GM19452 (cell line): ENCODE measurements around the gene WDR74.

Experiments
- ATAC-seq: cut with Tn5 transposase; IDR thresholded peaks from one replicate; pipeline ENCODE4 v1.9.1; 2021; ENCODE audit not compliant: unreplicated experiment

Gene WDR74

DNA sequence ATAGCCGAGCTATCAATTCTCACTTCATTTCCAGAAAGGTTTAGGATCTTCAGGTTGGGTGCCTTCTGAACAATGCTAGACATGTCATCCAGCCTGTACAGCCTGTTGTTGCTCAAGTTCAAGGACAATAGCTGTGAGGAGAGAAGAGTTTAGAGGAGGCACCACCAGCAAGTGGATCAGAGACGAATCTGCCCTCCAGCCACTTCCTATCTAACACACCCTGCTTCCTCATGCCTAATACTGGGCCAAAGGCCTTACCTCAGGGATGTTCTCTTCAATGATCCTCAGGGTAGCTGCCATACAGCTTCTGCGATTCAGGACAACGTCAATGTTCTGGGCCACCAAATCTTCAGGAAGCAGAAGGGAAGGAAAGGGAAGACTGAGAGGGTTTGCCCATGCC, 38.3 kb downstream of the WDR74 start:
- no peak for ATAC-seq

DNA sequence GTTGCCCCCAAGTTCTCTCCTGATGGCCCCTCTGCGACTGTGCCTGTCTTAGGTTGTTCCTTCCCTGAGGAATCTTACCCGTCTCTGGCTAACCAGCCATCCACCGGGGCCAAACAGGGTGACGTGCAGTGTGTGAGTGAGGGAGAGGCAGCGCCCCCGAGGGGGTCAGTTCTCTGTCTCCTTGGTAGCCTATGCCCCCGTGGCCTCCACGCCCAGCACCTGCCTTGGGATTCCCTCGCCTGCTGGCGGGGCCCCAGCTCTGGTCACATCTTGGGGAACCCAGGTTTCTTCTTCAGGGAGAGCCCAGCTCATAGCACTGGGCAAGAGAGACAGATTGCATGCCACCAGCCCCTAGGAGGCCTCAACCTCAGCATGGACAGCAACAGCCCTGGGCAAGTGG, 39.9 kb downstream of the WDR74 start:
- ATAC-seq, result no peak

DNA sequence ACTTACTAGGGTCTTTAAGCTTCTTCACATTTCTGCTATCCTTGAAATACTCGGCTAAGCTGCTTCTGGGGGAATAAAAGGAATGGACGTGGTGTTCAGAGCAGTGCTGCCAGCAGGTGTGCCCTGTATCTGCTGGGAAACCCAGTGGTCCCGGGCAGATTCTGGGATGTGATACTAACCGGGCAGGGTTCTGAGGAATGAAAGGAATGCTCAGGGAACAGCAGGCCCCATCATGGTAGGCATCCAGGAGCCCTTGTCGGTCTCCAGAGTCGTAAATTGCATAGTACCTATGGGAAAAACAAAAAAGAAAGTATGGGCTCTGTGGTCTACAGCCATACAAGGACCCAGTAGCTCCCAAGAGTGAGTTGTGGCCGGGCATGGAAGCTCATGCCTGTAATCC, 43.1 kb downstream of the WDR74 start:
- no peak for ATAC-seq

DNA sequence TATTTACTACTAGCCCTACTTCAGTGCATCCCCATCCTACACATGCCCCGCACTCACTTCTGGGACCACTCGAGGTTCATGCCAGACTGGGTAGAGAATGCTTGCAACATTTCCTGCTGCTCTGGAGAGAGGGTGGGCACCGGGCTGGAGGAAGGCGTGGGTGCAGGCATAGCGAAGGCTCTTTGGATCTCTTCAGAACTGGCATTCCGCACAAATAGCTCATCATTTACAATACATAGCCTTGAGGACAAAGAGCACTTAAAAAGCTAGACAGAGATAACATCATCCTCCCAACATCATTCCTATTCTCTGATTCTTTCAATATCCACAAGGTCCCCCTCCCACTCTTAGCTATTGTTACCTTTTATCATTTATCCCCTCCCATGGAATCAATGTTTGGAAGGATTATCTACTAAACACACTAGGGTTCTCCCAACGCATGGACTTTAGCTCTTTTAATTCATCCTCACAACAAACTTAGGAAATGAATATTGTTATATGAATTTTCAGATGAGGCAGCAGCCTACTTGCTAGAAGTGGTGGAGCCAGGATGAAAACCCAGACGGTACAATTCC, 45.1 kb downstream of the WDR74 start:
- no peak for ATAC-seq

DNA sequence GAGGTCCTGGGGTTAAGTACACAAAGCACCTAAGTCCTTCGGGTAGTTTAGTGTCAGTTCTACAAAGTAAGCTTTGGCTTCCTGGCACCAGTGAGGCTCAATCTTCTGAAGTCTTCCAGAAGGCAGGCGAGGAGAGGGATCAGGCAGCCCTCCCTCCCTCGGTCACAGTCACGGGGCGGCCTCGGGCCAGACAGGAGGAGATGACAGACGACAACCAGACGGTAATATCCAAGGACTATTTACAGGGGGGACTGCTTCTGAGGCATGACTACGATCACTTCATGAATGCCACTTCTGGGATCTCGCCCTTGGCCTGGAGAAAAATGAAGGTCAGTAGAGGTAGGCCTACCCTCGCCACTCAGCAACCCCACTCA, 47.2 kb downstream of the WDR74 start:
- peak; percentile 10 for ATAC-seq

DNA sequence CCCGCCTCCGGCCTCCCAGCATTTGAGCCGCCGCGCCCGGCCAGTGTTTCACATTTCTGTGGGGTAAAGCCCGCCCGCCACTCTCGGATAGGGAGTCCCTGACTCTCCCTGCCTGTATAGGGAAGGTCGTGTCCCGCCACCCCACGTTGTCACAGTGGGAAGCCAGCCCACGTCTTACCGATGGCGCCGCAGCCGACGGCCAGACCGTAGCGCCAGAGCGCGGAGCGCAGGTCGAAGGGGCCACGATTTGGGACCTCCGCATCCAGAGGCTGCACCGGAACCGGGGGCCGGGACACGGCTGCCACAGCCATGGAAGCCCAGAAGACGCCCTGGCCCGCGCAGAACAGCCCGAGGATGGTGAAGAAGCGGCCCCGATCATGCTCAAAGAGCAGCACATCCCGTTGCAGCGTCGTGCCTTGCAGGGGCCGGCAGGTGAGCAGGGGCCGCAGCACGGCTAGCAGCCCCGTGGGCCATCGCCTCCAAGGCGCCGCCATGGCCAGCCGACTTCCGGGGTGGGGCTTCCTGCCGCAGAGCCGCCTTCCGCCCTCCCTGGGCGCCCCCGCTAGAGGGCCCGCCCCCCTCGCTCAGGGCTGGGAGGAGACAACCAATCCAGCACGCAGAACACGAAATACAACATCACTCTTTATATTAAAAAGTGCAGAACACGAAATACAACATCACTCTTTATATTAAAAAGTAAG, 47.7 kb downstream of the WDR74 start, which contains the start of gene TMEM223:
Gene TMEM223, minus strand, starts transcription at position 506 of the 701 bp plus-strand sequence. Its CDS starts 12 bp downstream, at position 494.
- ATAC-seq, result peak; percentile 69

DNA sequence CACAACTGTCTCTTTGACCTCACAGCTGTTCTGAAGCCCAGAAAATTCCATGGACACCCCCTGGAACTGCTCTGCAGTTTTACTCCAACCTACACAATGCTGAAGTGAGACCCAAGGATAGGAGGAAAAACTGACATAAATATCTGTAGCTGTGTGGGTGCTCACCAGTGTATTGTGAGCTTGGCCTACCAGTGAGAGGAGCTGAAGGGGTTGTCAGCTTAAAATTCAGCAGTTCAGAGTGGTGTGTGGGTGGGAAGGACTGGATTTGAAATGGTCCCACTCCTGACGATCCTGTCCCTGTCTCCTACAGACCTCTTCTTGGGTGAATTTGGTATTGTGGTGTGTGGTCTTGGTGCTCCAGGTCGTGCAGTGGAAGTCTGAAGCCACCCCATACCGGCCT, 49.8 kb downstream of the WDR74 start:
- ATAC-seq, result no peak

DNA sequence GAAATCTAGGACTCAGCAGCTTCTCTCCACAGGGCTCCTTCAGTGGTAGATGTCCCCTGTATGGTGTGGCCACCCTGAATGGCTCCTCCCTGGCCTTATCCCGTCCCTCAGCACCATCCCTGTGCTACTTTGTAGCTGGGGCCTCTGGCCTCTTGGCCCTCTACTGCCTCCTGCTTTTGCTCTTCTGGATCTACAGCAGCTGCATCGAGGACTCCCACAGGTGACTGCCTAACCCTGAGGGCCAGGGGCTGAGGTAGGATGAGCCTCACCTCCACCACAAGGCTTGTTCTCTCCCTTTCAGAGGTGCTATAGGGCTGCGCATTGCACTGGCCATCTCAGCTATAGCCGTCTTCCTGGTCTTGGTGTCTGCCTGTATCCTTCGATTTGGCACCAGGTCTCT, 50.4 kb downstream of the WDR74 start:
- ATAC-seq, result no peak

DNA sequence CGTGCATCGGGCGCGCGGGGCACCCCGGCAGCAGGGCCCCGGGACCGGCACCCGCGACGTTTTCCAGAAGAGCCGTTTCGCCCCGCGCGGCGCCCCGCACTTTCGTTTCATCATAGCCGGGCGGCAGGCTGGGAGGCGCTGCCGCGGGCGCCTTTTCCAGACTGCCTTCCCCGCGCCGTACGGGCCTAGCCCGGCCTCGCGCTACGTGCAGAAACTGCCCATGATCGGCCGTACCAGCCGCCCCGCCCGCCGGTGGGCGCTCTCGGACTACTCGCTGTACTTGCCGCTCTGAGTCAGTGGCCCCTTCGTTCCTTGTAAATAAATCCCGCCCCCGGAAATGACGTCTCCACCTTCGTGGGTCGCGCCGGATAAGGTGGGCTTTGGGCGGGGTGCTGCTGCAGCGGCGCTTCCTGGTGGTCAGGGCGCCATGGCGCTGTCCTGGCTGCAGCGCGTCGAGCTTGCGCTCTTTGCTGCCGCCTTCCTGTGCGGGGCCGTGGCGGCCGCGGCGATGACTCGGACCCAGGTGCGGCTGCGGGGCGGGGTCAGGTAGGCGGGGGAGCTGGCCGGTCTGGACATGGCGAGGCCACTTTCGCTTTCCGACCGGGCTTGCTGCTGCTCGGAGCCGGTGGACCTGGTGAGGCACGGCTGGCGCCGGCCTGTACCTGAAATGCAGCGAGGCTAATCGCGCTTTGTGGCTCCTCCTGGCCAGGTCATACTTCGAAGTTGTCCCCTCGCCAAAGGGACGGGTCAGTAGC, 52.2 kb downstream of the WDR74 start, which contains the start of gene TMEM179B:
Gene TMEM179B, plus strand, starts transcription at position 398 of the 755 bp plus-strand sequence. Its CDS starts 30 bp downstream, at position 428.
- ATAC-seq, result peak; percentile 62

DNA sequence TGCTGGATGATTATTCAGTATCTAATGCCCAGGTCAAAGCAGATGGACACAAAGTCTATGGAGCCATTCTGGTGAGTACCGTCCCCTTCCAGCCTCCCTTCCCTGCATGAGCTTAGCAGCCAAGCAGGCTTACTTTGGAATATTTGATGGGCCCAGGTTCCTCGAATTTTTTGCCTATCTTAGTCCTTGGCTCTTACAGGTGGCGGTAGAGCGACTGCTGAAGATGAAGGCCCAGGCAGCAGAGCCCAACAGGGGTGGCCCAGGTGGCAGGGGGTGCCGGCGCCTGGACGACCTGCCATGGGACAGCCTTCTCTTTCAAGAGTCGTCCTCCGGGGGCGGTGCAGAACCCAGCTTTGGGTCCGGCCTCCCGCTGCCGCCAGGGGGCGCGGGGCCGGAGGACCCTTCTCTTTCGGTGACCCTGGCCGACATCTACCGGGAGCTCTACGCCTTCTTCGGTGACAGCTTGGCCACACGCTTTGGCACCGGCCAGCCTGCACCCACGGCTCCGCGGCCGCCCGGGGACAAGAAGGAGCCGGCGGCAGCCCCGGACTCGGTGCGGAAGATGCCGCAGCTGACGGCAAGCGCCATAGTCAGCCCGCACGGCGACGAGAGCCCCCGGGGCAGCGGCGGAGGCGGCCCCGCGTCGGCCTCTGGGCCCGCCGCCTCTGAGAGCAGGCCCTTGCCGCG, 52.9 kb downstream of the WDR74 start:
- peak; percentile 57 for ATAC-seq
